HG03520 (cell line): Measurements from ENCODE around the gene CEL.
"Not testable (repeated sequence)": the region's sequence is repeated elsewhere in the genome, so short reads cannot be mapped to it uniquely, and the experiment has no call there.

Source experiments
- ATAC-seq: cut with Tn5 transposase; IDR thresholded peaks from one replicate; pipeline ENCODE4 v1.9.1; 2021; ENCODE audit warnings: mild to moderate bottlenecking, moderate library complexity; ENCODE audit not compliant: unreplicated experiment

CEL gene

DNA sequence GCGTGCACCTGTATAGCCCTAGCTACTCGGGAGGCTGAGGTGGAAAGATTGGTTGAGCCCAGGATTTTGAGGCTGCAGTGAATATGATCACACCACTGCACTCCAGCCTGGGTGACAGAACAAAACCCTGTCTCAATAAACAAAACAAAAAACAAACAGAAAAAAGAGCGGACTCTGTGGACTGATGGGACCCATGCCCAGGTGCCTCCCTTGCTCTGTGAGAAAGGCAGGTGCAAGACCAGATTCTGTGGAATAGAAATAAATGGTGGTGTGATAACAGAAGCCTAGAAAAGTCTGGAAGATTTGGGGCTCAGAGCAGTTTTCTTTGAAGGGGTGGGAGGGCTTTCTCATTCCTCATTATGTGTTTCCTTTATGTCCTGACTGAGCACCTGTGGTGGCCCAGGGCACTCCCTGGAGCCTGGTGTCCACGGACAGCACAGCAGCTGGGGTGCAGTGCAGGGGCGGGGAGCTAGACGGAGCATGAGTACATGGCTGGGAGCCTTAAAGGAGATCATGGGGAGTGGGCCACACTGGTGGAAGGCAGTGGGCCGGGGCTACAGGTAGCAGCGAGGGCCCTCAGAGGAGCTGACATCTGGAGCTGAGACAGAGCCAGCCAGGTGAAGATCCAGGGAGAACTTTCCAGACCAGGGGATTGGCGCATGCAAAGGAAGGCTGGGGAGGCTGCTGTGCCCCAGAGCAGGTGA, 15.4 kb upstream of the CEL start:
- no peak for ATAC-seq

DNA sequence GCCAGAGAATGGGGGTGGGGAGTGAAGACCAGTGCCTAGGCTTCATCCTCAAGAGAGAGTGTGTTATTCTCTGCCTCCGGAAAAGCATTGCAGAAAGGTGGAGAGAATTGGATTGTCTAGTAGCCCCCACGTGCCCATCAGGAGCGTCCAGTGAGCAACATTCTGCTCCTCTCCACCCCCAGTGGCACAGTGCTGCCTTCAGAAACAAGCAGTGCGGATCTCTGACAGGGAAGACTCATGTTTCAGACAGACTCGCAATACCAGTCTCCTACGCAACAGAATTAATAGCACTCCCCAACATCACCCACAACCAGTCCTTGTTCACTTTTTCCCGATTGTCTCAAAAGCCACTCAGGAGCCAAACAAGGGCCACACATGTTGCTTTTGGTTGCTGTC, 14.9 kb upstream of the CEL start:
- no peak for ATAC-seq

DNA sequence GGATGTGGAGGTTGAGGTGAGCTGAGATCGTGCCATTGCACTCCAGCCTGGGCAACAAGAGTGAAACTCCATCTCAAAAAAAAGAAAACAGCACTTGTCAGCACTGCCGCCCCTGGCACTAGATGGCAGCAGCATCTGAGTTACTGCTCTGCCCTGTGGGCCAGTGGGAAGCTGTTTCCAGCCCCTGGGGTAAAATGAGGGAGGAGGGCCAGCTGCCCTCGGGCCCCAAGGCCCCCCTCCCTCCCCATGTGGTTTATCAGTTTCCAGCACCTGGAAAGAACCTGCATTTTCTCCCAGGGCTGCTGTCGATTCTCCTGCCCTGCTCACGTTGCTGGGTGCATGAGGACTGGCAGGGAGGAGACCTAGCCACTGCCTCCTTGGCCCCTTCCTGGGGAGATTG, 13.2 kb upstream of the CEL start:
- no peak for ATAC-seq

DNA sequence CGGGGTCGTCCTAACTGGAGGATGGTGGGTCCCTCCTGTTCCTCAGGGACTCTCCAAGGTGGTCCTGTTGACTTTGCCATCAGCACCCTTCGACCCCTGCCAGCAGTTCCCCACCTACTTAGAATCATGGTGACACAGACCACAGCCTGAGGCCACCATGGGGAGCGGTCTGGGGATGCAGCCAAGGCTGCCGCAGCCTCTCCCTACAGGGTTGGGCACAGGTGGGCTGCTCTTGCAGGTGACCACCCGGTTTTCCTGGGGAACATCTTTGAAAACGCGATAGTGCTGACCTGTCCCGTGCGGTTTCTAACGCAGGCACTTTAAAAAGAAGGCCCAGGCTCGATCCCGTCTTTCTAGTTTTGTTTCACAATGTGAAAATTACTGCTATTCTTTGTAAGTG, 12.7 kb upstream of the CEL start:
- no peak for ATAC-seq

DNA sequence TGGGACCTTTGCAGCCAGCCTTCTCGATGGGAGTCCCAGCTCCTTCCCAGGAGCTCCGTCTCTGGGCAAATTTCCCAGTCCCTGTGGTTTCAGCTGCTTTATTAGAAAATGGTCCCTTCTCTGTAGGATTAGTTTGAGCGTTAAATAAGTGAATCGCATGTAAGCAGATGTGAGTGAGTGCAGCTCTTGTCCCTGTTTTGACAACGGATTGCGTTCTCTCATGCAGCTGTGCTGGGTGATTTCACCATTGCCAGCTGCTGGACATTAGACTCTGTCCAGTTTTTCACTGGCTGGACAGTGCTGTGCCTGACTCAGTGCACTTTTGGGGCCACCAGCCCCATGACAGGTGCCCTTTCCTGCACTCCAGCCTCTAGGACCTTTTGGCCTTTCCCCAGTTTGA, 11.6 kb upstream of the CEL start:
- ATAC-seq, result no peak

DNA sequence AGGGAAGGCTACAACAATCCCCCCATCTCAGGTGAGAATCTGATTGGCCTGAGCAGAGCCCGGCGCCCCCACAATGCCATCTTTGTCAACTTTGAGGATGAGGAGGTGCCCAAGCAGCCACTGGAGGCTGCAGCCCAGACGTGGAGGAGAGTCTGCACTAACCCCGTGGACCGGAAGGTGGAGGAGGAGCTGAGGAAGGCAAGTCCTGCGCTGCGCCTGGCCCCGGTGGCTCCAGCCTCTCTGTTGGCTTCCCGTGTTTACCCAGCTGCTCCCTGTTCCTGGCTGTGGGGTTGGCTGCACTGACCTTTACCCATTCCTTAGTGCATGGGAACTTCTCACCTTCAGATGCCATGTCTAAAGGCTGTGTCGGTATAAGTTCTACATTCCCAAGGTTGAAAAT, 11.0 kb upstream of the CEL start:
- ATAC-seq, result no peak

DNA sequence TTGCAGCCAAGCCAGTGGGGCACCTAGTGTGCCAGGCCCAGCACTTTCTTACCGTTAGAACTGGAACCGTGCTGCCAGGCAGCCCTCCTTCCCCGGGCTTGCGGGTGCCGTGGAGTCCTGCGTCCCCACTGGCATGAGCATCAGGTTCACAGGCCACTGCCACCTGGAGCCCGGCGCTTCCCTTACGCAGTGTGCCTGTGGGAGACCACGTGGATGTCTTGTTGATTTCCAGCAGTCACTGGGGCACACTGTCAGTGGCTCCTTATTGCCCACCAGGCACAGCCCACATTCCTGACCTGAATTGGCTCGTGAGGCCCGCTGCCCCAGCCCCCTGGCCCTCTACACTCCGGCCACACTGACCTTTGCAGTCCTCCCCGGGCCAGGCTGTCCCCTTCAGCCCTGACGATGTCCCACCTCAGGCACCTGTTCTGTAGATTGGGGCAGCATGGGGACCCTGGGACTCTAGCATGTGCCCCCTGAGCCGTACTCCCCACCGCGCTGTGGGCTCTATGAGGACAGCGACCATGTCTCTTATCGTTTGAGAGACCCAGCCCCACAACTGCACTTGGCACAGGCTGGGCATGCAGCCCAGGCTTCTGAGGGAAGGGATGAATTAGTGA, 10.4 kb upstream of the CEL start:
- no peak for ATAC-seq

DNA sequence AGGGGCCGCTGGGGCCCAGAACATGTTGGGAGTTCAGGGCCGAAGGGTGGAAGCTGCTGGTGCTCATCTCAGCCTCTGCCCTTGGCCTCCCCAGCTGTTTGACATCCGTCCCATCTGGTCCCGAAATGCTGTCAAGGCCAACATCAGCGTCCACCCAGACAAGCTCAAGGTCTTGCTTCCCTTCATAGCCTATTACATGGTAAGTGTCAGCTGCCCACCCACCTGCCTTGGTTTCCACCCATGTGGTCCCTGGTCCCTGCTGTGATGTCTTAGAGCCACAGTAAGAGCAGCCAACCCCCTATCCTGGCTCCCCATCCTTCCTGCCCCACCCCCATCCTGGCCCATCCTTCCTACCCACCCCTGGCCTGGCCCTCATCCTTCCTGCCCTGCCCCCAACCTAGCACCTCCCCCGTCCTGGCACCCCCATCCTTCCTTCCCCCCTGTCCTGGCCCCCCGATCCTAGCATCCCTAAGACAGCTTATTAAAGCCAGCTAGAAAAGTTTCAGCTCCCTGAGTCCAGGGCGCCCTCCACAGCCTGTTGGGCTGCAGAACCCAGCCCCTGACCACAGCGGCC, 9.7 kb upstream of the CEL start:
- no peak for ATAC-seq

DNA sequence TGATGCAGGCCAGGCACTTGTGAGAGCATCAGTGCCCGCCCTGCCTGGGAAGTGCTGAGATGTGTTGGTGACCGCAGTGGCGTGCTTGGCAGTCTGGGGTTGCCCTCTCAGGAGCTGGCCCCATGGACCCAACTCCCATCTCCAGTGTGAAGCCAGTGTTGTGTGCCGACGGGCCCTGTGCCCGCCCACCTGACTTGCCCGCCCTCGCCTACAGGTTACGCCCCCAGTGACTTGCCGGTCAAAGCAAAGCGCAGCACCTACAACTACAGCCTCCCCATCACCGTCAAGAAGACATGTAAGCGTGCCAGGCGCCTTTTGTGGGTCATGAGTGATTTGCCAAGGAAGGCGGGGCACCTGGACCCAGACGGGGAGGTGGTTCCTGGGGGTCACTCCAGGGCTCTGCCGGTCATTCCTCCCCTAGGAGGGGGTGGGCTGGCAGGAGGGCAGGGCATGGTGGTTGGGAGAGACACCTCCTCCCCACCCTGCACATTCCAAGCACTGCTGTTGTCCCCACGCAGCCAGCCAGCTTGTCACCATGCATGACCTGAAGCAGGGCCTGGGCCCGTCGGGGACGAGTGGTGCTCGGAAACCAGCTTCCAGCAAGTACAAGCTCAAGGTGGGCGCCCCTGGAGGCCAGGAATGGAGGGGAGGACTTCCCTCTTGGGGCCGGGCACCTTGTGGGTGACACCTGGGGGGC, 7.4 kb upstream of the CEL start:
- no peak for ATAC-seq

DNA sequence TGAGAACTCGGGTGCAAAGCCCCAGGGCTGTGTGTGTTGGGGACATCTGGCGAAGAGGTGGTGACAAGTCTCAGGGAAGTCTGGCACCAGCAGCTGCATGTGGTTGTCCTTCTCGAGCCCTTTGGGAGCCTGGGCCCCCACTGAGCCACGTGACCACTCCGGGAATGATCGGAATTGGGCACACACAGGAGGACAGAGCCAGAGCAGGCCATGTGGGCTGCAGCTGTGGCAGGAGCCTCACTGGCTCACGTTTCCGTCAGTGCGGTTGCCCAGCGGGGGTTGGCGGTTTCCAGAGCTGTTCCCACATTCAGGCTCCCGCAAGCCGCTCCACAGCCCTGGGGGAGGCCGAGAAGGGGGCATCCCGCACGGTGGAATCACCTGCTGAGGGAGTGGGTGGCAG, 6.8 kb upstream of the CEL start:
- ATAC-seq, result no peak

DNA sequence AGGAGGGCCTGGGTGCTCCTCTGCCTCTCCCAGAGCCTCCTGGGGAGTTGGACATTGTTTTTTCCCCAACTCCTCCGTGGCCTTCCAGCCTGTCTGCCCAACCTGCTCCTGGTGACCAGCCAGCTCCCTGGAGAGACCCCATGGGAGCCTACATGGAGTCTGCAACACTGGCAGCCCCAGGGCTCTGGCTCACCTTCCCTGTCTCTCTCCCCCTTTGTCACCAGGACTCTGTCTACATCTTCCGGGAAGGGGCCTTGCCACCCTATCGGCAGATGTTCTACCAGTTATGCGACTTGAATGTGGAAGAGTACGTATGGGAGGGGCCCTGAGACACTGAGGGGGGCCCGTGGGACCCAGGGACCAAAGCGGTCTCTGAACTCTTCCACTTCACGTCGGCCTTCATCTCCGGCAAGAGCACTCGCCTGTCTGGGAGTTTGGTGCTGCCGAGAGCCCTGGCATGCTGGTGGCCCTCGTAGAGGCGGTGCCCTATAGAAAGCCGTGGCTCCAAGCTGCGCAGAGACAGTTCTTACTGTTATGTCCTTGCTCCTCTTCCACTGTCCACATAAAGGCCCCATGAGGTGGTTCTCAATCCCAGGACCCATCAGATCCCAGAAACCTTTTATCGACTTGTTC, 5.9 kb upstream of the CEL start:
- ATAC-seq, result no peak

DNA sequence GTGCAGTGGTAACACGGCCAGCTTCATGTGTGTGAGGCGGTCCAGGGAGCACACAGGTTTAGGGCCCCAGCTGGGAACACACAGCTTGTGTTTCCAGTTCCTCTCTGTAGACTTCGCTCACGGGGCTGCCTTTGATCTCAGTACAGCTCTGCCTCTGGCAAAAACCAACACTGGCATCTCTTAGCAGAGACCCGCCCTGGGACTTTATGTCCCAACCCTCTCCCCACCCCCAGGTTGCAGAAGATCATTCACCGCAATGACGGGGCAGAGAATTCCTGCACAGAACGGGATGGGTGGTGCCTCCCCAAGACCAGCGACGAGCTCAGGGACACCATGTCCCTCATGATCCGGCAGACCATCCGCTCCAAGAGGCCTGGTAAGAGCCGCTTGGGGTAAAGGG, 5.2 kb upstream of the CEL start:
- ATAC-seq, result no peak

DNA sequence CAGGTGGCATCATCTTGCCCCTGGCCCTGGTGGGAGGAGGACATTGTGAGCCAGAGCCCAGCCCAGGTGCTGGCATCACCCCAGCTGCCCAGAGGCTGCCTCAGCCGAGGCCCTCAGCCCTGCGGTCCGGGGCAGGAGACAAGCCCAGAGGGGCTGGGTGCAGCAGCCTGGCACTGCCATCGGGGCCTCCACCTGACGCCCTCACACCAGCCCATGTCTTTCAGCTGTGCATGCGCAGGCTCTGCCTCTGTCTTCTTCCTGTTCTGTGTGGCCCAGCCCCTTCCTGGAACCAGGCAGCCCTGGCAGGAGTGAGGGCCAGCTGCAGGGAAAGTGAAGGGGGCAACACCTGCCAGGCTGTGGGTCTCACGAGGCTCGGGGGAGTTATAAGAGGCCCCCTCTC, 4.8 kb upstream of the CEL start:
- no peak for ATAC-seq

DNA sequence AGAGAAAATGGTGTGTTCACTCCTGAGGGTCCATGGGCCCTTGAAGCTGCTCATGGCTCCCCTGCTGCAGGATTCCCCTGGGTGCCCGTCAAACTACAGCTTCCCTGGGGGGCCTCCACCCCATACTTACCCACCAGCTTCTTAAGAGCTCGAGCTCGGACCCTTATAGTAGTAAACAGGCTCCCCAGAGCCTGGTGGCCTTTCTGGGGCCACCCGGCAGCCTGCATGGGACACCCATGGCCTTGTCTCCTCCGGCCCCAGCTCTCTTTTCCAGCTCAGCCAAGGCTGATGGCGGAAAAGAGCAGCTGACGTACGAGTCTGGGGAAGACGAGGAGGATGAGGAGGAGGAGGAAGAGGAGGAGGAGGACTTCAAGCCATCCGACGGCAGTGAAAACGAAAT, 4.2 kb upstream of the CEL start:
- no peak for ATAC-seq

DNA sequence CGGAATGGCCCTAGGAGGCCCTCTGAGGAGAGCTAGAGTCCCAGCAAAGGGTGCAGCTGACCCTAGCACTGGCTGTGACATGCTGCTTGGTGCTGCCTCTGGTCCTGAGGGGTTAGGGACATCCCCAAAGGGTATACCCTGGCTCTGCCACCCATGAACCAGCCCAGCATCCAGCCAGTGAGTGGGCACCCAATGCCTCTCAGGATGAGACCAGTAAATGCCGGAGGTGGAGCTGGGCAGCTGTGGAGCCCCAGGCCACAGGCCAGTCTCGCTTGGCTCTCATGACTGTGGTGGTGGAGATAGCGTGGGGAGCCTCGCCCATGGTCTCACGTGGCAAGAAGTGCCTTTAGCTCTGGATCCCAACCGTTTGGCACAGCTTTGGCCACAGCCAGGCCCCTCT, 3.7 kb upstream of the CEL start:
- no peak for ATAC-seq

DNA sequence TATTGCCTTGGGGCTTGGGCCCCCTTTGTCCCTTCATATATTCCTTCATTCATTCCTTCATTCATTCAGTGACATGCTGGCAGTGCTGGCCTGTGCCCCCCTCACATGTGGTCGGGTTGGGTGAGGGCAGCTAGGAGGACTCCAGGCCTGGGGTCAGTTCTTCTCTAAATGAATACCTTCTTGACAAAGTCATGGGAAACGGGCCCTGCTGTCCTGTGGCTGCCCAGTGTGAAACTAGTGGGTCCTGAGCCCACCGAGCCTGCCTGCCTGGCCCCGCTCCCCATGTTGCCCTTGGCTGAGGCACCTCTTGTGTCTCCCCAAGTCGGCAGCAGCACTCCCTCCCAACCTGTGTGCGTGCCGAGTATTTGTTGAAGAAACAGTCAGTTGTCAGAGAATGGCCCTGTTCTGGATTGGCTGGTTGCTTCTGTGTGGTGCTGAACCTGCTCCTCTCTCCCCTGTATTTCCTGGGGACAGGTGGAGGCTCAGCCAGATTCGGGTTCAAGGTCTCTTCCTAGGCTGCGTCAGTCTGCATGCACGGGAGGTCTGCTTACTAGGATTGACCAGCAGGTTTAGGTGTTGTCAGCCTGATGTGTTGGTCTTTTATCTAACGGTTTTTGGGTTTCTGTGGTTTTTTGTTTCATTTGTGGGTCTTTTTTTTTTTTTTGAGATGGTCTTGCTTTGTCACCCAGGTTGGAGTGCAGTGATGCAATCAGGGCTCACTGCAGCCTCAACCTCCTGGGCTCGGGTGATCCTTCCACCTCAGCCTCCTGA, 3.0 kb upstream of the CEL start:
- no peak for ATAC-seq

DNA sequence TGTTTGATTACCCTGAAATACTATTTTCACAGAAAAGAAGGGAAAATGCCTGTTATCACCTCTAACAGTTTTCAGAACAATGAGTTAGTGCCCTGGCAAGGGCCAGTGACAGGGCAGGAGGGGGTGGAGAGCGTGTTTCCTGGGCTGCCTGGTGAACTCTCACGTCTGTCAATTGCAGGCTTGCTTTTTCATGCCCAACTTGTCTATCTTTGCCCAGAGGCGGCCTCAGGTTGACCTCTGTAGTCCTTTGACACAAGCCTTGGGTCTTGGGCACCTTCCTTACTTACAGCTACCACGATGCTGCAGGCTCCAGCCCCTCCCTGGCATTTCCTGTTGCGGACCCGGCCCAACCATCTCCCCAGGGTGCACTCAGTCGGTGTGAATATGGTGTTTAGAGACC, 2.2 kb upstream of the CEL start:
- ATAC-seq, result no peak

DNA sequence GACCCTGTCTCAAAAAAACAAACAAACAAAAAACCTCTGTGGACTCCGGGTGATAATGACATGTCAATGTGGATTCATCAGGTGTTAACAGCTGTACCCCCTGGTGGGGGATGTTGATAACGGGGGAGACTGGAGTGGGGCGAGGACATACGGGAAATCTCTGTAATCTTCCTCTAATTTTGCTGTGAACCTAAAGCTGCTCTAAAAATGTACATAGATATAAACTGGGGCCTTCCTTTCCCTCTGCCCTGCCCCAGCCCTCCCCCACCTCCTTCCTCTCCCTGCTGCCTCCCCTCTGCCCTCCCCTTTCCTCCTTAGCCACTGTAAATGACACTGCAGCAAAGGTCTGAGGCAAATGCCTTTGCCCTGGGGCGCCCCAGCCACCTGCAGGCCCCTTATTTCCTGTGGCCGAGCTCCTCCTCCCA, 1.4 kb upstream of the CEL start:
- ATAC-seq, result no peak

DNA sequence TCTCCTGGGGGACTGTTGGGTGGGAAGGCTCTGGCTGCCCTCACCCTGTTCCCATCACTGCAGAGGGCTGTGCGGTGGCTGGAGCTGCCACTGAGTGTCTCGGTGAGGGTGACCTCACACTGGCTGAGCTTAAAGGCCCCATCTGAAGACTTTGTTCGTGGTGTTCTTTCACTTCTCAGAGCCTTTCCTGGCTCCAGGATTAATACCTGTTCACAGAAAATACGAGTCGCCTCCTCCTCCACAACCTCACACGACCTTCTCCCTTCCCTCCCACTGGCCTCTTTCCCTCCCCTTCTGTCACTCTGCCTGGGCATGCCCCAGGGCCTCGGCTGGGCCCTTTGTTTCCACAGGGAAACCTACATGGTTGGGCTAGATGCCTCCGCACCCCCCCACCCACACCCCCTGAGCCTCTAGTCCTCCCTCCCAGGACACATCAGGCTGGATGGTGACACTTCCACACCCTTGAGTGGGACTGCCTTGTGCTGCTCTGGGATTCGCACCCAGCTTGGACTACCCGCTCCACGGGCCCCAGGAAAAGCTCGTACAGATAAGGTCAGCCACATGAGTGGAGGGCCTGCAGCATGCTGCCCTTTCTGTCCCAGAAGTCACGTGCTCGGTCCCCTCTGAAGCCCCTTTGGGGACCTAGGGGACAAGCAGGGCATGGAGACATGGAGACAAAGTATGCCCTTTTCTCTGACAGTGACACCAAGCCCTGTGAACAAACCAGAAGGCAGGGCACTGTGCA, 590 bp upstream of the CEL start:
- not testable (repeated sequence) for ATAC-seq

DNA sequence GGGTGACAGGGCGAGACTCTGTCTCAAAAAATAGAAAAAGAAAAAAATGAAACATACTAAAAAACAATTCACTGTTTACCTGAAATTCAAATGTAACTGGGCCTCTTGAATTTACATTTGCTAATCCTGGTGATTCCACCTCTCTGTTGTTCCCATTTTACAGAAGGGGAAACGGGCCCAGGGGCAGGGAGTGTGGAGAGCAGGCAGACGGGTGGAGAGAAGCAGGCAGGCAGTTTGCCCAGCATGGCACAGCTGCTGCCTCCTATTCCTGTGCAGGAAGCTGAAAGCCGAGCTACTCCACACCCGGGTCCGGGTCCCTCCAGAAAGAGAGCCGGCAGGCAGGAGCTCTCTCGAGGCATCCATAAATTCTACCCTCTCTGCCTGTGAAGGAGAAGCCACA, 788 bp downstream of the CEL start:
- ATAC-seq, result not testable (repeated sequence)
